ENCODE results near the gene RSBN1.
"Not testable (repeated sequence)": the region's sequence is repeated elsewhere in the genome, so short reads cannot be mapped to it uniquely, and the experiment has no call there.

Gene RSBN1

GRCh38 chr1:113854234-113854633 is 42.0 kb upstream of the RSBN1 start:
- no peak for ATAC-seq (ENCODE audit: low read depth)
- Histone ChIP-seq H3K9me3 (ENCODE audit: severe bottlenecking) (no peaks in the 10 kb centered on the region), H3K4me1 (ENCODE audit: insufficient read depth, poor library complexity, severe bottlenecking) (no peaks in the 10 kb centered on the region), H3K27me3 (ENCODE audit: insufficient read depth, poor library complexity, severe bottlenecking) (no peaks in the 10 kb centered on the region), H3K36me3 (ENCODE audit: low read depth) (no peaks in the 10 kb centered on the region), H3K4me3 (ENCODE audit: severe bottlenecking) (no peak overlapping the region), H3K27ac (ENCODE audit: poor library complexity, severe bottlenecking) (no peak overlapping the region)
- no peak for DNase-seq (ENCODE audit: low spot score)
- no peak for TF ChIP-seq CTCF (IDR thresholded peaks at IDR 0.05; ENCODE audit: poor library complexity, severe bottlenecking)

DNA sequence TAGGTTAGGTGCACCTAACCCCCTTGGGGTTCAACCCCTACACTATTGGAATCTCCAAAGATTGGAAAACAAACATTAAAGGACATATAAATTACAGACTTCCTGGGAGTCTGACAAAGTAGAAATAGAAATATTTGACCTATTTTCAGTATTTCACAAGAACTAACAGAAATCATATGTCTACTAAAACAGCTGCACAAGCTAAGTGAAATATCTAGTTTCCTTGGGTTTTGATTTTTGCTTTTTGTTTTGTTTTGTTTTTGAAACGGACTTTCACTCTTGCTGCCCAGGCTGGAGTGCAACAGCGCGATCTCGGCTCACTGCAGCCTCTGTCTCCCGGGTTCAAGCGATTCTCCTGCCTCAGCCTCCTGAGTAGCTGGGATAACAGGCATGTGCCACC is 40.4 kb upstream of the RSBN1 start:
- not testable (repeated sequence) for H3K4me1 ChIP-seq (ENCODE audit: insufficient read depth, poor library complexity, severe bottlenecking); H3K9me3 ChIP-seq (ENCODE audit: severe bottlenecking); H3K36me3 ChIP-seq (ENCODE audit: low read depth); H3K27ac ChIP-seq (ENCODE audit: poor library complexity, severe bottlenecking); H3K27me3 ChIP-seq (ENCODE audit: insufficient read depth, poor library complexity, severe bottlenecking); H3K4me3 ChIP-seq (ENCODE audit: severe bottlenecking); DNase-seq (ENCODE audit: low spot score); ATAC-seq (ENCODE audit: low read depth)

- no peak for ATAC-seq (ENCODE audit: low read depth)
- Histone ChIP-seq H3K36me3 (ENCODE audit: low read depth) (no peaks in the 10 kb centered on the region), H3K9me3 (ENCODE audit: severe bottlenecking) (no peaks in the 10 kb centered on the region), H3K4me3 (ENCODE audit: severe bottlenecking) (no peak overlapping the region), H3K27ac (ENCODE audit: poor library complexity, severe bottlenecking) (no peak overlapping the region), H3K27me3 (ENCODE audit: insufficient read depth, poor library complexity, severe bottlenecking) (no peaks in the 10 kb centered on the region), H3K4me1 (ENCODE audit: insufficient read depth, poor library complexity, severe bottlenecking) (no peaks in the 10 kb centered on the region)
- DNase-seq (ENCODE audit: low spot score): no peak
- TF ChIP-seq CTCF (IDR thresholded peaks at IDR 0.05; ENCODE audit: poor library complexity, severe bottlenecking): no peak
These were observed 38.0 kb upstream of the RSBN1 start for GRCh38 chr1:113850127-113850796.

DNA sequence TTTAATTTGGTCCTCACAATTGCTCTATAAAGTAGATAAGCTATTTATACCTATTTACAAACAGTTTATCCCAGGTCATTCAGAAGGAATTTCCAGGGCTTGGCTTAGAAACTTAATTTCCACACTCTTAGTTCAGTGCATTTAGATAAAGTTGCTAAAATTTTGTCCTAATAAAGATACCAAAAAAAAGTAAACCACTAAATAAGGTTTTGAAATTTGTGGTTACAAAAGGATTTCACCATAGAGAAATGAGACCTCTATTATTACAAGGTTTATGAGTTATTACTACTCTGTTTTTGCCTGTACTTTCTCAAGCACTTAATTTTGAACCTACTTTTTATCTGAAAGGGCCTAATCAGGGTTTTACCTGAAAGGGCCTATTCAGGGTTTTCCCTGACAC is 36.8 kb upstream of the RSBN1 start:
- H3K4me3 ChIP-seq (ENCODE audit: severe bottlenecking): no peak overlapping the region
- no peaks in the 10 kb centered on the region for H3K9me3 ChIP-seq (ENCODE audit: severe bottlenecking)
- no peaks in the 10 kb centered on the region for H3K27me3 ChIP-seq (ENCODE audit: insufficient read depth, poor library complexity, severe bottlenecking)
- ATAC-seq (ENCODE audit: low read depth): no peak
- no peak for TF ChIP-seq CTCF (IDR thresholded peaks at IDR 0.05; ENCODE audit: poor library complexity, severe bottlenecking)
- no peaks in the 10 kb centered on the region for H3K4me1 ChIP-seq (ENCODE audit: insufficient read depth, poor library complexity, severe bottlenecking)
- no peaks in the 10 kb centered on the region for H3K36me3 ChIP-seq (ENCODE audit: low read depth)
- H3K27ac ChIP-seq (ENCODE audit: poor library complexity, severe bottlenecking): no peak overlapping the region
- DNase-seq (ENCODE audit: low spot score): no peak

GRCh38 chr1:113846391-113847035 is 34.2 kb upstream of the RSBN1 start:
- no peak for TF ChIP-seq CTCF (IDR thresholded peaks at IDR 0.05; ENCODE audit: poor library complexity, severe bottlenecking)
- H3K36me3 ChIP-seq (ENCODE audit: low read depth): no peaks in the 10 kb centered on the region
- ATAC-seq (ENCODE audit: low read depth) (no peak), DNase-seq (ENCODE audit: low spot score) (no peak)
- no peak overlapping the region for H3K27ac ChIP-seq (ENCODE audit: poor library complexity, severe bottlenecking)
- H3K4me1 ChIP-seq (ENCODE audit: insufficient read depth, poor library complexity, severe bottlenecking): no peaks in the 10 kb centered on the region
- no peak overlapping the region for H3K4me3 ChIP-seq (ENCODE audit: severe bottlenecking)
- no peaks in the 10 kb centered on the region for H3K27me3 ChIP-seq (ENCODE audit: insufficient read depth, poor library complexity, severe bottlenecking)
- H3K9me3 ChIP-seq (ENCODE audit: severe bottlenecking): no peaks in the 10 kb centered on the region

All from RWPE2 (cell line).